GM21619 (cell line): ENCODE measurements around the gene KATNAL1.
"Not testable (repeated sequence)": the region's sequence is repeated elsewhere in the genome, so short reads cannot be mapped to it uniquely, and the experiment has no call there.

ENCODE experiments used
- ATAC-seq: cut with Tn5 transposase; IDR thresholded peaks from one replicate; pipeline ENCODE4 v1.9.1; 2021; ENCODE audit not compliant: unreplicated experiment

Gene KATNAL1

GRCh38 chr13:30222254-30222653 is 85.1 kb downstream of the KATNAL1 start:
- ATAC-seq, result no peak

GRCh38 chr13:30216111-30216510 is 91.2 kb downstream of the KATNAL1 start:
- ATAC-seq, result no peak

- no peak for ATAC-seq
These were observed 95.1 kb downstream of the KATNAL1 start for GRCh38 chr13:30212256-30212655.

- no peak for ATAC-seq
These were observed 95.6 kb downstream of the KATNAL1 start for GRCh38 chr13:30211745-30212144.

- ATAC-seq, result no peak
These were observed 102.8 kb downstream of the KATNAL1 start for GRCh38 chr13:30204564-30204963.

- ATAC-seq, result no peak
These were observed 111.3 kb downstream of the KATNAL1 start for GRCh38 chr13:30196025-30196424.

- ATAC-seq, result no peak
These were observed 112.4 kb downstream of the KATNAL1 start for GRCh38 chr13:30194906-30195305.

- ATAC-seq, result peak; percentile 44
These were observed 113.8 kb downstream of the KATNAL1 start for GRCh38 chr13:30193279-30194234.

GRCh38 chr13:30192320-30193093 is 114.8 kb downstream of the KATNAL1 start:
- no peak for ATAC-seq

- no peak for ATAC-seq
These were observed 115.8 kb downstream of the KATNAL1 start for GRCh38 chr13:30191491-30192100.

- no peak for ATAC-seq
These were observed 120.5 kb downstream of the KATNAL1 start for GRCh38 chr13:30186634-30187415.

GRCh38 chr13:30181888-30182651 is 125.3 kb downstream of the KATNAL1 start:
- no peak for ATAC-seq

GRCh38 chr13:30179597-30180276 is 127.6 kb downstream of the KATNAL1 start:
- no peak for ATAC-seq

- ATAC-seq, result no peak
These were observed 128.4 kb downstream of the KATNAL1 start for GRCh38 chr13:30178976-30179375.

- ATAC-seq, result no peak
These were observed 132.2 kb downstream of the KATNAL1 start for GRCh38 chr13:30175166-30175565.

GRCh38 chr13:30174250-30174649 is 133.1 kb downstream of the KATNAL1 start:
- ATAC-seq, result not testable (repeated sequence)

GRCh38 chr13:30173303-30173610 is 134.1 kb downstream of the KATNAL1 start:
- ATAC-seq, result no peak

- ATAC-seq, result no peak
These were observed 134.6 kb downstream of the KATNAL1 start for GRCh38 chr13:30172593-30173302.

- no peak for ATAC-seq
These were observed 136.8 kb downstream of the KATNAL1 start for GRCh38 chr13:30170569-30170968.
